COLO829 (cell line): ENCODE results near the gene DENND2C.
A peak's percentile ranks its signal among the peaks of the same experiment; 100 is the strongest.

Experiments
- DNase-seq: peaks from one replicate; pipeline ENCODE4 v3.0.0; 2012; ENCODE audit warnings: low spot score

The DENND2C gene

GRCh38 chr1:114669562-114670082 lies at the start of gene DENND2C:
Gene DENND2C (minus strand): TSS chr1:114670049. CDS start chr1:114625984, 44,065 bp downstream.
- DNase-seq = no peak

GRCh38 chr1:114719424-114719787 lies 49.6 kb upstream of the DENND2C start:
- DNase-seq = no peak

GRCh38 chr1:114718661-114719423 lies 49.0 kb upstream of the DENND2C start:
- no peak for DNase-seq

- peak; percentile 76 for DNase-seq
Measured at GRCh38 chr1:114716304-114717170, 46.7 kb upstream of the DENND2C start, which contains the start of gene NRAS. Gene NRAS (minus strand): TSS chr1:114716771. CDS start chr1:114716160, 611 bp downstream.

GRCh38 chr1:114715952-114716303 lies 46.1 kb upstream of the DENND2C start:
- DNase-seq = no peak

- no peak for DNase-seq
Measured at GRCh38 chr1:114712977-114713376, 43.1 kb upstream of the DENND2C start.

- no peak for DNase-seq
Measured at GRCh38 chr1:114710360-114710759, 40.5 kb upstream of the DENND2C start.

GRCh38 chr1:114707604-114708003 lies 37.8 kb upstream of the DENND2C start:
- DNase-seq = no peak

GRCh38 chr1:114703242-114703641 lies 33.4 kb upstream of the DENND2C start:
- no peak for DNase-seq

GRCh38 chr1:114702737-114703136 lies 32.9 kb upstream of the DENND2C start:
- no peak for DNase-seq

GRCh38 chr1:114701931-114702330 lies 32.1 kb upstream of the DENND2C start:
- no peak for DNase-seq

GRCh38 chr1:114700036-114700600 lies 30.3 kb upstream of the DENND2C start:
- DNase-seq = no peak

GRCh38 chr1:114696810-114697209 lies 27.0 kb upstream of the DENND2C start:
- no peak for DNase-seq

- DNase-seq = no peak
Measured at GRCh38 chr1:114695430-114696058, 25.7 kb upstream of the DENND2C start, which contains the start of gene AMPD1. Gene AMPD1 (minus strand): TSS chr1:114695546. CDS start chr1:114695471, 75 bp downstream.

GRCh38 chr1:114694540-114695310 lies 24.9 kb upstream of the DENND2C start:
- no peak for DNase-seq

GRCh38 chr1:114692947-114693346 lies 23.1 kb upstream of the DENND2C start:
- no peak for DNase-seq

- DNase-seq = no peak
Measured at GRCh38 chr1:114691061-114691460, 21.2 kb upstream of the DENND2C start.

- no peak for DNase-seq
Measured at GRCh38 chr1:114690148-114690547, 20.3 kb upstream of the DENND2C start.

- no peak for DNase-seq
Measured at GRCh38 chr1:114688526-114688925, 18.7 kb upstream of the DENND2C start.

- DNase-seq = no peak
Measured at GRCh38 chr1:114685851-114686250, 16.0 kb upstream of the DENND2C start.

GRCh38 chr1:114677691-114678090 lies 7.8 kb upstream of the DENND2C start:
- no peak for DNase-seq
